HG03097 (cell line): ENCODE measurements around the gene VSIG10L.

Experiments
- ATAC-seq: cut with Tn5 transposase; IDR thresholded peaks from one replicate; pipeline ENCODE4 v1.9.1; 2021; ENCODE audit not compliant: unreplicated experiment, low FRiP score

VSIG10L gene

GRCh38 chr19:51339687-51340656 is 2.0 kb downstream of the VSIG10L start:
- peak; percentile 37 for ATAC-seq

- no peak for ATAC-seq
Observed at GRCh38 chr19:51339313-51339686, 2.6 kb downstream of the VSIG10L start.

GRCh38 chr19:51338563-51339312 is 3.2 kb downstream of the VSIG10L start:
- ATAC-seq, result peak; percentile 57

- no peak for ATAC-seq
Observed at GRCh38 chr19:51337861-51338562, 3.9 kb downstream of the VSIG10L start.

GRCh38 chr19:51337141-51337860 is 4.6 kb downstream of the VSIG10L start:
- no peak for ATAC-seq

GRCh38 chr19:51333836-51334460 is 8.0 kb downstream of the VSIG10L start:
- ATAC-seq, result no peak

GRCh38 chr19:51331716-51332115 is 10.2 kb downstream of the VSIG10L start:
- no peak for ATAC-seq

- no peak for ATAC-seq
Observed at GRCh38 chr19:51331193-51331592, 10.7 kb downstream of the VSIG10L start.

GRCh38 chr19:51330366-51330765 is 11.6 kb downstream of the VSIG10L start:
- no peak for ATAC-seq

GRCh38 chr19:51329411-51329810 is 12.5 kb downstream of the VSIG10L start:
- no peak for ATAC-seq

GRCh38 chr19:51327066-51328001 is 14.6 kb downstream of the VSIG10L start:
- ATAC-seq, result no peak

GRCh38 chr19:51326216-51327065 is 15.5 kb downstream of the VSIG10L start:
- ATAC-seq, result no peak

- no peak for ATAC-seq
Observed at GRCh38 chr19:51325161-51325976, 16.6 kb downstream of the VSIG10L start.

GRCh38 chr19:51324167-51324481 is 17.8 kb downstream of the VSIG10L start:
- no peak for ATAC-seq

GRCh38 chr19:51323481-51324166 is 18.3 kb downstream of the VSIG10L start:
- no peak for ATAC-seq

- ATAC-seq, result no peak
Observed at GRCh38 chr19:51321799-51322198, 20.1 kb downstream of the VSIG10L start.

- ATAC-seq, result no peak
Observed at GRCh38 chr19:51320280-51320657, 21.7 kb downstream of the VSIG10L start.
